GM19239 (cell line): Measurements from ENCODE around the gene KCNQ5.
A peak's percentile ranks its signal among the peaks of the same experiment; 100 is the strongest.

Experiments
- DNase-seq: peaks from one replicate; pipeline ENCODE4 v3.0.0; 2011; ENCODE audit warnings: low spot score; ENCODE audit not compliant: insufficient read length
- FAIRE-seq: peaks from 2 replicates; lab custom pipeline; 2011; peaks lifted over from hg19 to GRCh38; lab: Jason Lieb, UNC

The KCNQ5 gene

GRCh38 chr6:73074175-73074574 is 452.3 kb downstream of the KCNQ5 start:
- FAIRE-seq (no peak), DNase-seq (no peak)

DNA sequence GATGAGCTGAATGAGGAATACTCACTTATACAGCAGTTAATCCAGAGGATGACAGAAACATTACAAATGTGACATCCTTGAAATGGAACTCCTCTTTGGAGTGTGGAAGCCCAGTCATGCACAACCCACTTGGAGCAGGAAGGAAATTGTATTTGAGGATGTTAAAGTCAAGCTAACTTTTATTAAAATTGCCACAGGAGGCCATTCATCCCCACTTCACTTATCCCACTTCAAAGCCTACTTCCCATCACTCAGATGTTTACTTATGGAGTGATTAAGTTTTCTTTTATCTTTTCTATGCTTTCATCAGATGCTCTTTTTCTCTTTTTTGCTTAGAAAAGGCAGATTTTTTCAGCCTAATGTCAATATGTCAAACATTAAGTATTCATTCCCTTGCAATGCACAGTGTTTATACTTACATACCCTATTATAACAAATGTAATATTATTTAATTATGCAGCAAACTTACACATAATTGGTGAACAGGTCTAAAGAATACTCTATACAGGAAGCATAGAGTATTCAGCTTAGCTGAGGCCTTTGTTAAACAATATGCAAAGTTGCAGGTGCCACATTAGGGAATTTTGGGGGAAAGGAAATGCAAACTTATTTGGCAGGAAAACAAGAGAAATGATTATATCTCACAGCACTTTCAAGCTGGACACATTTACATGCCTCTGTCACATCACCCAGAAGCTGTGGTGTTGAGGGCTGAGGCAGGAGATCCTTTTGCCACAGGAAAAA is 454.5 kb downstream of the KCNQ5 start:
- no peak for FAIRE-seq
- no peak for DNase-seq

DNA sequence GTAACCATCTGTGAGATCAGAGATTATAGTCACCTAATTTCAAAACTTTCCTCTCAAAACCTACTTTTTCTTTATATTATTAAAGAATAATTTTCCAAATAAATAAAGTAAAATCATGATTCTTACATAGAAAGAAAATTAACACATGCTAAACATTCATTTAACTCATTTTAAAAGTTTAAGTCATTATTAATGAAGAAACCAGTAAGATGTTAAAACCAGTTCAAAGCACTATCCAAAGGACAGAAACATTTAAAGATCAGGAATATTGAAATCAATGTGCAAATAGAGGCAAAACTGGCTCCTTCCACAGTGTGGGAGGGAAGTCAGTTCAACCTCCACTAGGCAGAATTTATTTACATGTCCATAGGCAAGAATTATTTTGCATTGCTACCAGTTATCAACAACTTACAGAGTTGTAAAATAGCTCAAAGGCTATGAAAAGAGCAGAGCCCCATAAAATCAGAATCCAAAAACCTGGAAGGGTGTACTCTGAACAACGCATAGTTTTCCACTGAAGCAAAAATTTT is 456.5 kb downstream of the KCNQ5 start:
- FAIRE-seq: no peak

GRCh38 chr6:73078908-73079610 is 457.2 kb downstream of the KCNQ5 start:
- DNase-seq (no peak), FAIRE-seq (no peak)

More for the DNA sequence above, 456.5 kb downstream of the KCNQ5 start:
- DNase-seq: no peak

- no peak for DNase-seq
- FAIRE-seq: peak; percentile 23
These were observed 457.7 kb downstream of the KCNQ5 start for GRCh38 chr6:73079611-73079955.

DNA sequence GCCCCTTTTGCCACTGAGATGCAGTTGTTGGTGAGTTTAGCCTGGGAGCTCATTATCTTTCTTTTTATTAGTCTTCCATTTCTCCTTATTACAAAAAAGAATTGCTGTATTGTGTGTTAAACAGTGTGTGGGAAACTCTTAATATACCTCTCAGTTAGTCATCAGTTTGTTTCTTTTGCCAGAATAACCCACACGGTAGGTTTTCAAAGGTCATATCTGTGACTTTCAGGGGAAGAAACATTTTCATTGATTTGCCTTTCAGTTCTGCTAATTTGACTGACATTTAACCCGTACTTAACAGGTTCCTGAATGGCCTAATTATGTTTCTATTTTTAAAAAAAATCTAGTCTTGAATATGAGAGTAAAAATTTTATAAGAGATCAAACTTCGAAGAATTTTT is 458.1 kb downstream of the KCNQ5 start:
- DNase-seq (no peak), FAIRE-seq (peak; percentile 48)

DNA sequence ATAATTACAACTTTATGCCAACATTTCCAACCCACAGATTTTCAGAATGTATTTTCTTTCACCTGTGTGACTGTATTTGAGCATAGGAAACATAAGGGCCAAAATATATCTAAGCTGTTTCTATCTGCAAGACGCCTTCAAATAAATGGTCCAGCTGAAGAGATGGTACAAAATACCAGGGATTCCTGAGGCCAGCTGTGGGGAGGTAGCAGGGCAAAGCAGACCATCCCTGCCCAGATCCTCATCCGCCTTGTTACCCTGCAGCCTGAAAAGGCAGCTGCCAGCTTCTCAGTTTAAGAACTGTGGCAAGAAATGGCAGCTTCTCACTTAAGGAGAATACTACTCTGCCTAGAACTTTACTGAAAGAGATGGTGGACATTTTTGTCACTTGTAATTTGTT is 460.1 kb downstream of the KCNQ5 start:
- FAIRE-seq (no peak), DNase-seq (no peak)

DNA sequence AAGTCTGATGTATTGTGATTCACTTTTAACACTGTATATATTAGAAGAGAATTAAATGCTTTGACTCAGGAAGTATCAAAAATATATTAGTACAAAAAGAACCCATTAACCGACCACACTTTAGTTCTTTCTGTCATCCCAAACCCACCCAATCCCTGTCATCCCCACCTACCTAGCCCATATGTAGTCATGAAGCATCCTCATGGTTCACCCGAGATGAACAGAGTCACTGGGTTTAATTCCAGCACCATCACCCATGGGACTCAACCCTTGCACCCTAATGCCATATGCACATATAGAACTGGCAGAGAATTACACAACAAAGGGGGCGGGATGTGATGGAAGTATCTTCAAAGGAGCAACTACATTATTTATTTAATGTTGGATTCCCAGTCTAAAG is 462.0 kb downstream of the KCNQ5 start:
- no peak for DNase-seq
- no peak for FAIRE-seq

- DNase-seq (no peak), FAIRE-seq (no peak)
These were observed 463.6 kb downstream of the KCNQ5 start for GRCh38 chr6:73085443-73085871.

DNA sequence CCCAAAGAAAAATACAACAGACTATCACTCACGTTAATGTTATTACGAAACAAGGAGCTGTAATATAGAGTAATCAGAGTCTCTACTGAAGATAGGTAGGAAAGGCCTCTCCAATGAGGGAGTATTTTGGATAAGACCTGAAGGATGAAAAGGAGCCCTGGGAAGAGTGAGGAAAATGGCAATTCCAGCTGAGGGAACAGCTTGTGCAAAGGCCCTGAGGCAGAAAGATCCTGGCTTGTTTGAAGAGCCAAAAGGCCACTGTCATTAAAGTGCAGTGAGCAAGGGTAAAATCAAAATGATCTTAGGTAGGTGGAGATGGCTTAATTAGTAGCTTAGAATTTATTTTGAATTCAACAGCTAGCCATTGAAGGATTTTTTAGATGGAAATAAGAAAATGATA is 464.9 kb downstream of the KCNQ5 start:
- DNase-seq: no peak
- FAIRE-seq: no peak

DNA sequence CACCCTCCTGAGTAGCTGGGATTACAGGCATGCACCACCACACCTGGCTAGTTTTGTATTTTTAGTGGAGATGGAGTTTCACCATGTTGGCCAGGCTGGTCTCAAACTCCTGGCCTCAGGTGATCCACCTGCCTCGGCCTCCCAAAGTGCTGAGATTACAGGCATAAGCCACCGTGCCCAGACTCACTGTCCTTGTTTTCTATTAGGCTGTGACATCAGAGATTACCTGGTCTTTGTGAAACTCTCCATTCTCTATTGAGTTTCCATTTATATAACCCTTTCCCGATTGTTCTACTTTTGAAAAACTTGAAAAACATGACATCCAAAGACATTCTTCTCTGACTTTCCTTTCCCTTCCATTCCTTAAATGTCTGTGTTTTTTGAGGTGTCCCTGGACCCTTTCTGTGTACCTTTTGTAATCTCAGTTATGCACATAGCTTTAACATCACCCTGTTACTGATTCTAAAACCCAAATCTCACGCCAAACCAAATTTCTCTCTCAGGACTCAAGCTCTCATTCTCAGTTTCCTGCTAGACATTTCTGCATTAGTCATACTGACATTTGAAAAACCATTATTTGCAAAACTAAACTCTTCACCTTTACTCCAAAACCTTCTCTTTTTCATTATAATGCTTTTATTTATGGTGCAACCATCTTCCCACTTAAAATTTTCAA is 466.4 kb downstream of the KCNQ5 start:
- peak; percentile 71 for FAIRE-seq
- DNase-seq: peak; percentile 13

GRCh38 chr6:73104921-73105320 is 483.1 kb downstream of the KCNQ5 start:
- FAIRE-seq: no peak
- DNase-seq: no peak

DNA sequence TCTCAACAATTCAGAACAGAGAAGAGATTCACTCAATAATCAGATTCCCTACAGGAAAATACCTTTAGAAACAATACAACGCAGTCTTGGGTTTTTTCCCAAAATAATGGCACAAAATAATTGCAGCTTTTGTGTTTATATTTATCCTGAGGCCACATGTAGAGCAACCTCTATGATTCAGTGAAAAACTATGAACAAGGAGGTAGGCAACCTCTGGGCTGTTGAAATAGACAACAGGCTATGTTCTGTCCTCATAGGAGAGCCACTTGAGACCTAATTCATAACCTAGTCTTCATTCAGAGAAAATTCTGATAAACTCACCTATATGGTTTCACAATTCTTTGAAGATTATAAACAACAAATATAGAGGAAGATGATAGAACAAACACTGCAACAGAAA is 485.2 kb downstream of the KCNQ5 start:
- FAIRE-seq: no peak
- DNase-seq: no peak

DNA sequence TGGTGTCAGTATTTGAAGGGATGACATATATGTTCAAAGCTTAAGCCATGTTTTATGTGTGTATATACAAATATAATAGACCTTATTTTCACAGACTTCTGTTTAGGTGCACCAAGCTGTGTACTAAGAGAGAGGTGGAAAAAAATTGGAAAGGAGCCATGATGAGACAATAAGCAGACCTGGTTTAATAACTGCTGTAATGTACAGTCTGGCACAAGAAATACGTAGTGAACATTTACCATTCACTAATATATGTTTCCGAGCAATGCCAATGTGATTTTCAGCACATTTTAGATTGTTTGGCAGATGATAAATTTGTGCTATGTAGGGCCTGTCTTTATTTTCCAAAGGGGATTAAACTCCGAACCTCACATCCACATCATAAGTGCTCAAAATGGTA is 487.1 kb downstream of the KCNQ5 start:
- no peak for FAIRE-seq
- no peak for DNase-seq

GRCh38 chr6:73109659-73110058 is 487.8 kb downstream of the KCNQ5 start:
- DNase-seq (no peak), FAIRE-seq (no peak)

DNA sequence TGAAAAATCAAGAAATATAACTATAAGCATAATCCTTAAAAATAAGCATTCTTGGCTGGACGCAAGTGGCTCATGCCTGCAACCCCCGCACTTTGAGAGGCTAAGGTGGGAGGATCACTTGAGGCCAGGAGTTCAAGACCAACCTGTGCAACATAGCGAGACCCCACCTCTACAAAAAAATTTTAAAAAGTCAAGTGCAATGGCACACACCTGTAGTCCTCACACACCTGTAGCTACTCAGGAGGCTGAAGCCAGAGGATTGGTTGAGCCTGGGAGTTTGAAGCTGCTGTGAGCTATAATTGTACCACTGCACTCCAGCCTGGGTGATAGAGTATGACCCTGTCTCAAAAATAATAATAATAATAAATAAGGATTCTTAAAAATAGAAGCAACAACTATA is 494.5 kb downstream of the KCNQ5 start:
- DNase-seq: no peak
- no peak for FAIRE-seq

- DNase-seq (no peak), FAIRE-seq (no peak)
These were observed 499.6 kb downstream of the KCNQ5 start for GRCh38 chr6:73121421-73121993.

GRCh38 chr6:73123632-73124329 is 501.9 kb downstream of the KCNQ5 start:
- FAIRE-seq (no peak), DNase-seq (no peak)

- DNase-seq: peak; percentile 43
- peak; percentile 92 for FAIRE-seq
These were observed 508.0 kb downstream of the KCNQ5 start for GRCh38 chr6:73129653-73130443.
